NCI-H526 treated with DMSO at 0.1 percent for 48 hours (cell line): ENCODE measurements around the gene MIEF2.

Experiments
- DNase-seq: peaks from one replicate; lab custom pipeline; 2025; lab: John Stamatoyannopoulos, UW

The MIEF2 gene

DNA sequence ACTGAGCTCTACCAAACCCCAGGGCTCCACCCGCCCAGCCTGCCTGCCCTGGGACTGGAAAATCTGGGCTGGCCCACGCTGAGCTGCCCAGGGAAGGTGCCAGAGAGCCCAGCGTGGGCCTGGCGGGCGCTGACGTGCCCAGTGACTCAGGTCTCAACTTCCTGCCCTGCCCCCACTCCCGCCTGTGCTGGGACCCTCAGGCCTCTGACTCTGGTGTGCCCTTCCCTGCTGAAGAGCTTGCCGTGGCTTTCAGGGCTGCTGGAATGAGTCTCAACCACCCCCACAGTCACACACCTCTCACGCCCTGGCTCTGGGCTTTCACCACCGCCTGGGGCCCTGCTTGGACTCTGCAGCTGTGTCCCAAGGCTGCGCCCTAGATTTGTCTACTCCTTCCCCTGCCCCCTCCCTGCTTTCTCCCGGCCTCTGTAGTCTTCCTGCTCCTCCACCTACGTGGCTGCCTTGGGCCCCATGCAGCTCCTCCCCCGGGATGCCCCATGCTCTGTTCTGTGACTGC is 24.7 kb upstream of the MIEF2 start:
- DNase-seq: no peak

DNA sequence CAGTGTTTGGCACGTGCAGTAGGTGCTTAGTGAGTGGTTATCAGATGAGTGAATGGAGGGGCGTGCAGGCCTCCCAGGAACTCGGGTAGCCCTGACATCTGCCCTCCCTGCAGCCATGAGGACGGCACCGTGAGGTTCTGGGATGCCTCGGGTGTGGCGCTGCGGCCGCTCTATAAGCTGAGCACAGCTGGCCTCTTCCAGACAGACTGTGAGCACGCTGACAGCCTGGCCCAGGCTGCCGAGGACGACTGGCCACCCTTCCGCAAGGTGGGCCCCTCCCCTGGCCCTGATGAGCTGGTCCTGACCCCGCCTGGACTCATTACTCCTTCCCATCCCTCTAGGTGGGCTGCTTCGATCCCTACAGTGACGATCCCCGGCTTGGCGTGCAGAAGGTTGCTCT is 24.0 kb upstream of the MIEF2 start:
- no peak for DNase-seq

DNA sequence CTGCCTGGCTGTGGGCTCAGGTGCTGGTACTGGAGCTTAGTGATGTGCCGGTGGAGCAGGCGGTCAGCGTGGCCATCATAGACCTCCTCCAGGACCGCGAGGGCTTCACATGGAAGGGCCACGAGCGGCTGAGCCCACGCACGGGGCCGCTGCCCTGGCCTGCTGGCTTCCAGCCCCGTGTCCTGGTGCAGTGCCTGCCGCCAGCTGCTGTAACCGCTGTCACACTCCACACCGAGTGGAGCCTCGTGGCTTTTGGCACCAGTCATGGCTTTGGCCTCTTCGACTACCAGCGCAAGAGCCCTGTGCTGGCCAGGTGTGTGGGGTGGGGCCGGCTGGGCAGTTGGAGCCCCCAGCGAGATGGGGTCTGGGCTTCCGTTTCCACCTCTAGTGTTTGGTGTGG is 23.0 kb upstream of the MIEF2 start:
- DNase-seq: no peak

DNA sequence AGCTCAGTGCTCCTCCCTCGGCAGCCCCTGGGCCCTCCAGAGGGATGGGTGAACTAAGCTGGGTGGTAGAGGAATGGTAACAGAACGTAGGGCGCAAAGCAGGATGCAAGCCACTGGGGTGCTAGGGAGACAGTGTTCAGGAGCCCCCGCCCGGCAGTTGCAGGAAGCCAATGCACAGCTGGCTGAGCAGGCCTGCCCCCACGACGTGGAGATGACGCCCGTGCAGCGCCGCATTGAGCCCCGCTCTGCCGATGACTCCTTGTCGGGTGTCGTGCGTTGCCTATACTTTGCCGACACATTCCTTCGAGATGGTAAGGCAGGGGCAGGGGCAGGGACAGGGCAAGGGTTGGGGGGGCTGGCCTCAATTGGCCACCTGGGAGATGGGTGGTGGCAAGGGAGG is 22.2 kb upstream of the MIEF2 start:
- DNase-seq: no peak

DNA sequence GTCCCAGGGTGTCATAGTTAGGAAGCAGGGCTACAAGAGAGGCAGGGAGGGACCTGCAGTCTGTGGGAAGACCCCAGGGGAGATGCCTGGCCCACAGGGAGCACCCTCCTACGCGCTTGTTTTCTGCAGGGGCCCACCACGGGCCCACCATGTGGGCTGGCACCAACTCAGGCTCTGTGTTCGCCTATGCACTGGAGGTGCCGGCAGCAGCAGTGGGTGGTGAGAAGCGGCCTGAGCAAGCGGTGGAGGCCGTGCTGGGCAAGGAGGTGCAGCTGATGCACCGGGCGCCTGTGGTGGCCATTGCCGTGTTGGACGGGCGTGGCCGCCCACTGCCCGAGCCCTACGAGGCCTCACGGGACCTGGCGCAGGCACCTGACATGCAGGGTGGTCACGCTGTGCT is 20.0 kb upstream of the MIEF2 start:
- no peak for DNase-seq

DNA sequence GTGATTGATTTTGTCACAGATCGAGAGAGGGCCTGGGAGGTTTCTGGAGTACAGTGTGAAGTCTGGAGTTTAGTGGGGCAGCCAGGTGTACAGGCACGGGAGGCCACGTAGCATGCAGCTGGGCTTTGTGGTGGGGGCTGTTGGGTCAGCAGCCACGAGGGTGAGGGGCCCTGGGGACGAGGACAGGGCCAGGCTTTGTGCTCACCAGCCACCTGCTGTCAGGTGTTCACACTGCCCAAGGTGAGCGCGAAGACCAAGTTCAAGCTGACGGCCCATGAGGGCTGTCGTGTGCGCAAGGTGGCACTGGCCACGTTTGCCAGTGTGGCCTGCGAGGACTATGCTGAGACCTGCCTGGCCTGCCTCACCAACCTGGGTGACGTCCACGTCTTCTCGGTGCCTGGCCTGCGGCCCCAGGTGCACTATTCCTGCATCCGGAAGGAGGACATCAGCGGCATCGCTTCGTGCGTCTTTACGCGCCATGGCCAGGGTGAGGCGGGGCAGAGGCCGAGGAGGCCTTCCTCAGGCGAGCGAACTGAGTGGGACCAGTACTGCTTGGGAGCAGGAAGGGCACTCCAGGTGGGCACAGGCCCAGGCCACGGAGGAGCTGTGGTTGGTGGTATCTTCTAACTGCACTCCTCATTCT is 19.1 kb upstream of the MIEF2 start:
- no peak for DNase-seq

DNA sequence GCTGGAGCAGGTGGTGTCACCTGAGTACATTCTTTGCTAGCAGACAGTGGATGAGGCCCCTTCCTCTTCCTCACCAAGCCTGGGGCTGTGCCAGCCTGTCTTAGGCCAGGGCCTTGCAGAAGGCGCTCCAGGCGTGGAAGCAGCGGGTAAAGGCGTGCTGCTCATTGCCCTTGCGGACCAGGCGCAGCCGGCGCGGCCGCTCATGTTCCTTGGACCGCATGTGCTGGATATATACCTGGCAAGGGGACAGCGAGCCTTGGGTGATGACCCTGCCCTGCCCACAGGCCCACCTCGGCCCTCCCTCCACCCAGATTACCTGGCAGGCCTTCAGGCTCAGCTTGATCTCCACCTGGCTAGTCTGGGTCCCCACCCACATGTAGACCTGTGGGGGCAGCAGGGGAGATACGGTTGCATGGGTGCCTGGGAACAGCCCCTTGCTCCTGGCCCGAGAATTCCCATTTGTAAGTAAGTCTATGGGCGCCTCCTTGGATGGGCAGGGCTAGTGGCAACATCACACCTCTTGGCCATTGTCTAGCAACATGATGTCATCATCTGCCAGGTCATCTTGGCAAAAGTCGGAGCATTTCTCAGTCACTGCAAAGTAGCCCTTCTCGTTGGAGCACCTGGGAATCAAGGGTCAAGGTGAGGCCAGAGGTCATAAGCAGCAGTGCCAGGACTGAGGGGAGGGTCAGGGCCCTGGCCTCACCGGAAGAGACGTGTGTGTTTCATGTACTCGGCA is 15.3 kb upstream of the MIEF2 start:
- DNase-seq: no peak

DNA sequence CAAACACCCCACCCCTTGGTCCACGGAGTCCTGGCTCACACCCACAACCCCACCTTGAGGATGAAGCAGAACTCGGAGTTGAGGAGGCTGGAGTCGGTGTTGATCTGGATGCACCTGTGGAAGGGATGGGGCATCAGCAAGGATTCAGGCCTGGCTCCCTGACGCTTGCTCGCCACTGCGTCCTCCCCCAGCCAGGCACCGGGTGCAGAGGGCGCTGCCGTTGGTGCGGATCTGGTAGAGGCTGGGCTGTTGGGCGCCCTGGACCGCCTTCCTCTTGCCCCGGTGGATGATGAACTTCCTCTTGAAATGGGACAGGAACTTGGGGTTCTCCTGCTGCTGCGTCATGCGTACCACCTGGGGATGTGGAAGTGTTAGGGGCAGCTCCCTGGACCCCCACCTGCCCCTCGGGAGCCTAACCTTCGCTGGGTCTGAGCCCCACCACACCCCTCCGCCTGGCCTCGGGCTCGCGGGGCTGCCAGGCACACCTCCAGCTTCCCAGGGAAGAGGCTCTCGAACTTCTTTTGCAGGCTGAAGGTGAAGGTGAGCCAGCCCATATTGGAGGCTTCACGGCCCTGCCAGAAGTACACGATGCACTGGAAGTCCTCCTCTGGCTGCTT is 14.2 kb upstream of the MIEF2 start:
- DNase-seq: no peak

DNA sequence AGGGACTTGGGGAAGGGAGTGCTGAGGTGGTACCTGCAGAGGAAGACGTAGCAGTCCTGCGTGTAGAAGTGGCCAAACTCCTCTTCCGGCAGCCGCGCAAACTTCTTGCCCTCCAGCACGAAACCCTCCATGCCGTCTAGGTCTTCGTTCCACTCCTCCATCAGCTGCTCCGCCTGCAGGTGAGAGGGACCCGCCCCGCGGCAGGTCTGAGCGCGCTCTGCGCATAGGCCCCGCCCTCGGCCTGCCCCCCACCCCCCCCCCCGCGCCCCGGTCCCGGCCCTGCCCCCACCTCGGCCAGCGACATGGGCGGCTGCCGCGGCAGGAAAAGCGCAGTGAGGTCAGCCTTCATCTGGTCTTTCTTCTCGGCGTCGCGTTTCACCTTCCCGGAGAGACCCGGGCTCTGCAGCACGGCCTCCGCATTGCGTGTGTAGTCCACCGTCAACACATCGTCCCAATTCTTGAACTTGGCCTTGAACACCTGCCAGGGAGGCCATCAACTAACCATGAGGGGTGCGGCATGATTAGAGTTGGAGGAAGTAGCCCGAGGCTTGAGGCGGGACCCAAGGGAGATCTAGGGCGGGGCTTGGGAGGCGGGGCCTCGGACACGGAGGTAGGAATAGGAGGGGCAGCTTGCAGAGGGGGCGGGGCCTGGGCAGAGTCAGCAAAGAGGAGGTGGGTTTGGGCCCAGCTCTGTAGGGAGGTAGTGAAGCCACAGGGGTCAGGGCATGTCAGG is 13.4 kb upstream of the MIEF2 start:
- DNase-seq: peak; percentile 77

DNA sequence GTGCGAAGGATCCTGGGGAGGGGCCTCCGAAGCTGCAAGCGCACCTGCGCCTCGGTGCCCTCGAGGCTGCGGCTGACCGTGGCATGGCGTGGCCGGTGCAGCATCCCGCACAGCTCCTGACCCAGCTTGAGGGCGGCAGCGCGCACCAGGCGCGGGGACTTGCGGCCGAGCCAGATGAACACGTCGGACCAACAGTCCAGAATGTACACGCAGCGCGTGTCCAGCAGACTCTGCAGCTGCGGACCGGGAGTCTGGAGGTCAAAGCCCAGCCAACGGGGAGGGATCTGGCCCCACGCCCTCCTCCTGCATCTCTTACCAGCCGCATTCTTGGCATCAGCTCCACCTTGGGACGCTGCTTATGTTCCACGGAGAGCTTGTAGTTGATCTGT is 12.9 kb upstream of the MIEF2 start:
- no peak for DNase-seq

DNA sequence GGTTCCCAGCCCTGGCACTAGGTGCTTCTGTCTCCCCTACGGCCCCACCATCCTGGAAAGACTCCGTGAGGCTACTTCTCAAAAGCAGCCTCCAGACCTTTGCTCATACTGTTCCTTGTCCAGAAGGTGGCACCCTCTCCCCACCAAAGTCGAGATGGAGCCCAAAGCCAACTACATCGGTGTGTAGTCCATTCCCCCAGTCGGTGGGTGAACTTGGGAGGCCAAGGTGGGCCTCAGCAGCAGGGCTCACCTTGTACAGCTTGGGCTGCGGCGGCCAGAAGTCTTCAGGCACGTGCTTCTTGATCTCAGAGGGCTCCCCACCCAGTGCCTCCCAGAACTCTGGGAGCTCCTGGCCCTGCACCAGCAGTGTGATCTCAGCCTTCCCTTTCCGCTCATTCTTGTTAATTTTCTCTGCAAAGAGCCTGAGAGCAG is 12.1 kb upstream of the MIEF2 start:
- peak; percentile 41 for DNase-seq

DNA sequence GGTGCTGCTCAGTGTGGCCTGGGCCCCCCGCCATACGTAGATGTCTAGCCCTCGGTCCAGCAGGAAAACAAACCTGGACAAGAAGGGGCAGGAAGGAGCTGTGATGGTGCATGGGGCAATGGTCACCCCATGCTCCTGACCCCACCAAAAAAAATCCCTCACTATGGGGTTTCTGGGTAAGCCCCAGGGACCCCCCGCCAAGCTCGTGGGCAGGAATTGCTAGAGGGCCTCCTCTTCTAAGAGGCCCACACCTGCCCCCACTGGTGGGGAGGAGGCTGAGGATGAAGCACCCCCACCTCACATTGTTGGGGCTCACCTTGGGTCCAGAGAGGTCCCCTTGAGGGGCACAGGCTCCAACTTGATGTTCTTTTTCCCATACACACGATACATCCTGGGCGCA is 11.7 kb upstream of the MIEF2 start:
- DNase-seq: no peak

DNA sequence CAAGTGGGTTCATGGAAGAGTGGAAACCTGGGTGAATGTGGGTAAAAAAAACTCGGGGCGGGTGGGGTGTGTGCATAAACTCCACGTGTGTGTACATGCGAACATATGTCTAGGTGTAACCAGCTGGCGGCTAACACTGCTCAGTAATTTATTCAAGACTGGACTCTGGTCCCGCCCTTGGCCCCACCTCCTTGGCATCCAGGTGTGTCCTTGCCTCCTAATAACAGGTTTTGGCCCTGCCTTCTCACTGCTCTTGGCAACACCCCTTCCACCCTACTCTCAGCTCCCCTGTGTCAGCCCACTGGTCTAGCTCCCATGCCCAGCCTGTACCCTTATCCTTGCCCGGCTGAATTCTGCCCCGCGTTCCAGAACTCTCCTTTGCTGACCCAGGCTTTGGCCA is 10.2 kb upstream of the MIEF2 start:
- no peak for DNase-seq

DNA sequence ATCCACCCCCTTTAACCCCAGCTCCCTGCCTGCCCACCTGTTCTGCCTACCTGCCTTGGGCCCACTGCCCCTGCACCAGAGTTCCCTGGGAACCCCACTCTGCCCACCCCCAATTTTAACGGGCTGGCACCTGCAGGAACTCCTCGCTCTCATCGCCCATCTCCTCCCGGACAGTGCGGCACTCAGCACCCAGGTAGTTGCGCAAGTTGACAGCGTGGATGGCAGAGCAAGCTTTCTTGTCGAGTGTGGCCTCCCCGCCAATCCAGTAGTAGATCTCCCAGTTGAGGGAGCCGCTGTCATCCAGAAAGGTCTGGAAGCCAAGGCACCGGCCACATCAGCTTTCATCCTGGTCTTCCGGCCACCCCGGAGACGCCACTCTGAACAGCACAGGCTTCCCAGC is 9.8 kb upstream of the MIEF2 start:
- DNase-seq: no peak

DNA sequence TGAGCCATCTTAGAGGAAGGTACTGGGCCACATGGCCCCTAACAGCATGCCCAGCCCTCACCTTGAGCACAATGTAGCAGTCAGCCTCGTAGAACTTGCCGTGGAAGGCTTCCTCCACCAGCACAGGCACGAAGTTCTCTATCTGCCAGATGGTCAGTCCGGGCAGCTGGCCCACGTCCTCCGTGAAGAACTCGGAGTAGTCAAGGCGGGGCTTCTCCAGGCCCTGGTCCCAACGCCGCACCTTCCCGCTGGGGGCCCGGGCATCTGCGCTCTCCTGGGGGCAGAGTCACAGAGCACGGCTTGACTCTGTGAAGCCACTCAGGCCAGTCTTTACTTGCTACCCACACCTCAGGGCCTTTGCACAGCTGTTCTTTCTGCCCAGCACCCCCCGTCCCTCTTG is 9.3 kb upstream of the MIEF2 start:
- DNase-seq: no peak

DNA sequence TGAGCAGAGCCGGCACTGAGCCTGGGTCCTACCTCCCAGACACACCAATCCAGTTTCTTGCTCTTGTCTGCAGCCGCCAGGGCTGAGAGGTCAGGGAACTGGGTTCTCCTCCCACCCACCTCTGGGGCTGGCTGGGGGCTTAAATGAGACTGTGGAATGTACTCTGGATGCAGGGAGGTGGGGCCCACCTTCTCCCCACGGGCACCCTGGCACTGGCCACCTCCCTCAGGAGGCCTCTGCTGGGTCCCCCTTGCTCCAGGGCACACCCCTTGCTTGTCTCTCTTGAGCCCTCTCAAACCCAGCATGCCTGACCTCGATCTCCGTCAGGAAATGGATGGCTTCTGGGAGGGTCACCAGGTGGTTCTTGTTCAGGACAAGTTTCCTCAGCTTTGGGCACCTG is 8.3 kb upstream of the MIEF2 start:
- DNase-seq: no peak

DNA sequence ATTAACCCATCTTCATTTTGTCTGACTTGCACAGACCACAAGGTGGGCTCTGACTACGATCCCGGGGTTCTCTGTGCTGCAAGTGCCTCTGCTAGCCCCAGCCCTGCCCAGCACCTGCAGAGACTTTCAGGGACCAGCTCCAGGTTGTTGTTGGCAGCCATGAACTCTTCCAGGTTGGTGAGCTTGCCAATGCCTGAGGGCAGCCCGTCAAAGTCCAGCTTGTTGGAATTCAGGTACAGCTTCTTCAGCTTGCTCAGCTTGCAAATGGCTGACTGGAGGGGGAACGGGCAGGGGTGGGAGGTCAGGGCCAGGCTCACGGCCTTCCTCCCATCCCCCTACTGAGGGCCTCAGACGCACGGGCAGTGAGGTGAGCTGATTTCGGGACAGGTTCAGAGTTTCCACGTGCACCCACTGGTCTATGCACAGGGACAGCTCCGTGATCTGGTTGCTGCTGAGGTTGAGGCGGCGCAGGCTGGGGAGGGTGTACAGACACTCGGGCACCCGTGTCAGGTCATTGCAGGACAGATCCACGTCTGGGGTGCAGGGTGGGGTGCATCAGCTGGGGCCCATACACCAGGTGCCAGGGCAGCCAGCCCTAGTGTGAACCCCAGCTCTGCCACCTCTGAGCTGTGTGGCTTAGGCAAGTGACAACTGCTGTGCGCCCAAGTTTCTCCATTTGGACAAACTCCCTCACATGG is 7.1 kb upstream of the MIEF2 start:
- DNase-seq: no peak

DNA sequence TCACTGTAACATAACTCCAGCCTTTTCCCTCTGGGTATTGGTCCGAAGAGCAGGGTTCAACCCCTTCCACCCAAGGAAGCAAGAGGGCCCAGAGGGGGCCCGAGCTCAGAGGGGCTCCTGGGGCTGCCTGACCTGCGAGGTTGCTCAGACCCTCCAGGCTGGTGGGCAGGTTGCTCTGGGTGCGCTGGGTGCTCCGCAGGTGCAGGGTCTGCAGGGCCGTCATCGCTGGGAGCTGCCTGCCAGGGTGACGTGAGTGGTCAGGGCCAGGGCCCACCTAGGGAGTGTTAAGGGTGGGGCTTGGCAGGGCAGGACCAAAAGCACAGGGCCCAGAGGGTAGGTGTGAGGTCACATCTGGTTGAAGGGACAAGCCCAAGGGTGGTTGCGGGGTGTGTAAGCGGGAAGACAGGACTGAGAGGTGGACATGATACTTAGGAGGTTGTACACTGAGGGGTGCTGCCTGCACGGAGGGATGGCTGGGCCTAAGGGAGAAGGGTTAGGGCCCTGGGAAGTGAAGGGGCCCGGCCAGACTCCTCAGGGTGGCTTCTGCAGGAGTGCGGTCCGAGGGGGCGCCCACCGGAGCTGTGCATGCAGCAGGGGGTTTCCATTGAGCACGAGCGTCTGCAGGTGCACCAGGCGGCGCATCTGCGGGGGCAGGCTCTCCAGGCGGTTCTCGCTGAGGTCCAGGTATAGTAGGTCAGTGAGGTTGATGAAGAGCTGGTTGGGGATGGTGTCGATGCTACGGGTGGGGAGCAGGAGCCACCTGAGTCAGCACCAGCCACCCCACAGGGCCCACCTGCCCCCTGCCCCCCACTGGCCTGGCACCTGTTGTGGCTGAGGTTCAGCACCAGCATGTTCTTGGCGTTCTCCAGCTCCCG is 6.3 kb upstream of the MIEF2 start:
- no peak for DNase-seq

DNA sequence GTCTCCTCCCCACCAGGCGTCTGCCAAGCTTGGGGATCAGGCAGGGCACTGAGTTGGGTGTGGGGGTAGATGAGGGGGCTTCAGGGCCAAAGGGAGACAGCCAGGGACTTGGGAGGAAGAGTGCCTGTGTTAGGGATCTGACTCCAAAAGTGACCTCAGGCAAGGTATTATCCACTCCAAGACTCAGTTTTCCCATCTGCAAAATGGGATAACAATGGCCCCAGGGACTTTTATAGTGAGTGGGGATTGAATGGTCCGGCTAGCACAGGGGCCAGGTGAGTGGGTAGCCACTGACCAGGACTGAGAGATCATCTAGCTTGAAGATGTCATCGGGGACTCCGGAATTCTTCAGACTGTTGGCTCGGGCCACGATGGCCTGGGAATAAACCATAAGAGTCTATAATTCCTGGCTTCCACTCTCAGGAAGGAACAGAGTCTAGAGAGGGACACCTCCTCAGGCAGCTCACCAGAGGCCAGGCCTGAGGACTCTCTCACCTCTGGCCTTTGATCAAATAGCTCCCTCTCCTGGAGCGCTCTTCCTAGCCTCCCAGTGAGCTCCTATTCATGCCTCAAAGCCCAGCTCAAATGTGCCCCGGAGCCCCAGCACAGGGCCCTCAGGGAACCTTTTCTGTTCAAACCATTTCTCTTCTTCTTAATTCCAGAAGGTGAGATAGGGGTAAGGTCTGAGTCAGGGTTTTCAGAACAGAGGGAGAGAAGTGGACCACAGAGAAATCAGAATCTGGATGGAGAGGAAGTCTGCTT is 5.4 kb upstream of the MIEF2 start:
- no peak for DNase-seq

DNA sequence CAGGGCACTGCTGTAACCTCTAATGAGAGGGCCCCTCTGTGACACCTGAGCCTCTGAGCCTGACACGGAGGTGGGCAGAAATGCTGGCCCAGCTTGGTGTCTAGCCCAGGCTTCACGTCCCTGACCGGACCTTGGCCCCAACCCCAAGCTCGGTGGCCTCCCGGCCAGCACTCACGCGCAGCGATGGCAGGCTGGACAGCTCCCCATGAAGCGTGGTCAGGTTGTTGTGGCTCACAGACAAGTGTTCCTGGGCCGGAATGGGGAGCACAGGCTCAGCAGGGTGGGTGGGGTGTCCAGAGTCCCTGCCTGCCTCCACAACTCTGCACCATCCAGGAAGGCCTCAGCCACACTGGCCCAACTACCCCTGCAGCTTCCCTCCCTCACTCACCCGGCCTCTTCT is 4.1 kb upstream of the MIEF2 start:
- DNase-seq: no peak
